Gastrocnemius medialis (tissue), 4 donors: Measurements from ENCODE around the gene FNIP1.
"Not testable (repeated sequence)": the region's sequence is repeated elsewhere in the genome, so short reads cannot be mapped to it uniquely, and the experiment has no call there.

Experiments used
- POLR2A ChIP-seq, 2 donors: fragments of 450-650 bp; IDR thresholded peaks; one replicate each; pipeline ENCODE4 v1.6.1; 2017; ENCODE audit warnings: antibody characterized with exemption in 2 of 2, mild to moderate bottlenecking in 2 of 2, moderate library complexity in 2 of 2
- TF ChIP-seq, protein P1 (sequence below), 5 experiments: fragments of 450-650 bp in 3 of 5; fragments of 200-600 bp in 2 of 5; sonication (generic) in 2 of 5; IDR thresholded peaks in 4 of 5; conservative IDR thresholded peaks in 1 of 5; 1 replicate in 4 of 5; 2 replicates in 1 of 5; pipeline ENCODE4 v1.5.1; 2016 to 2019; ENCODE audit warnings: antibody characterized with exemption in 5 of 5, mild to moderate bottlenecking in 3 of 5, moderate library complexity in 3 of 5

DNA sequence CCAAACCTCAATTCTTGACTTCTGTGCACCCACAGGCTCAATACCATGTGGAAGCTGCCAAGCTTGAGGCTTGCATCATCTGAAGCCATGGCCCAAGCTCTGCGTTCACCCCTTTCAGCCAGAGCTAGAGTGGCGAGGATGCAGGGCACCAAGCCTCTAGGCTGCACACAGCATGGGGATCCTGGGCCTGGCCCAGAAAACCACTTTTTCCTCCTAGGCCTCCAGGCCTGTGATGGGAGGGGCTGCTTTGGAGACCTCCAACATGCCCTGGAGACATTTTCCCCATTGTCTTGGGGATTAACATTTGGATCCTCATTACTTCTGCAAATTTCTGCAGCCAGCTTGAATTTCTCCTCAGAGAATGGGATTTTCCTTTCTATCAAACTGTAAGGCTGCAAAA, 35.9 kb upstream of the FNIP1 start:
- TF ChIP-seq, protein P1, sequence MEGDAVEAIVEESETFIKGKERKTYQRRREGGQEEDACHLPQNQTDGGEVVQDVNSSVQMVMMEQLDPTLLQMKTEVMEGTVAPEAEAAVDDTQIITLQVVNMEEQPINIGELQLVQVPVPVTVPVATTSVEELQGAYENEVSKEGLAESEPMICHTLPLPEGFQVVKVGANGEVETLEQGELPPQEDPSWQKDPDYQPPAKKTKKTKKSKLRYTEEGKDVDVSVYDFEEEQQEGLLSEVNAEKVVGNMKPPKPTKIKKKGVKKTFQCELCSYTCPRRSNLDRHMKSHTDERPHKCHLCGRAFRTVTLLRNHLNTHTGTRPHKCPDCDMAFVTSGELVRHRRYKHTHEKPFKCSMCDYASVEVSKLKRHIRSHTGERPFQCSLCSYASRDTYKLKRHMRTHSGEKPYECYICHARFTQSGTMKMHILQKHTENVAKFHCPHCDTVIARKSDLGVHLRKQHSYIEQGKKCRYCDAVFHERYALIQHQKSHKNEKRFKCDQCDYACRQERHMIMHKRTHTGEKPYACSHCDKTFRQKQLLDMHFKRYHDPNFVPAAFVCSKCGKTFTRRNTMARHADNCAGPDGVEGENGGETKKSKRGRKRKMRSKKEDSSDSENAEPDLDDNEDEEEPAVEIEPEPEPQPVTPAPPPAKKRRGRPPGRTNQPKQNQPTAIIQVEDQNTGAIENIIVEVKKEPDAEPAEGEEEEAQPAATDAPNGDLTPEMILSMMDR (IDR thresholded peaks at IDR 0.05 in 4 of 5, conservative IDR thresholded peaks at IDR 0.05 in 1 of 5), result not testable (repeated sequence)
- TF ChIP-seq POLR2A (IDR thresholded peaks at IDR 0.05), result not testable (repeated sequence)
